ENCODE results near the gene LRIG1.

Gene LRIG1

GRCh38 chr3:66365080-66365479, 135.7 kb downstream of the LRIG1 start:
- Histone ChIP-seq H3K36me3 (ENCODE audit: control insufficient read depth, insufficient read depth, low read length) (no peaks in the 10 kb centered on the region), H3K27me3 (replicated peaks; ENCODE audit: control insufficient read depth, insufficient read depth, low read length) (no peaks in the 10 kb centered on the region), H3K4me3 (replicated peaks; ENCODE audit: low read depth, low read length) (no peak overlapping the region)
- no peak for DNase-seq (ENCODE audit: extremely low read depth, insufficient read length)
- no peak for TF ChIP-seq CTCF (IDR thresholded peaks at IDR 0.05; ENCODE audit: insufficient read depth, low read length, poor library complexity, severe bottlenecking)

- DNase-seq (ENCODE audit: extremely low read depth, insufficient read length), result no peak
- H3K27me3 ChIP-seq (replicated peaks; ENCODE audit: control insufficient read depth, insufficient read depth, low read length), result no peaks in the 10 kb centered on the region
- no peaks in the 10 kb centered on the region for H3K36me3 ChIP-seq (ENCODE audit: control insufficient read depth, insufficient read depth, low read length)
- TF ChIP-seq CTCF (IDR thresholded peaks at IDR 0.05; ENCODE audit: insufficient read depth, low read length, poor library complexity, severe bottlenecking), result no peak
- H3K4me3 ChIP-seq (replicated peaks; ENCODE audit: low read depth, low read length), result no peak overlapping the region
These were observed 137.7 kb downstream of the LRIG1 start for GRCh38 chr3:66363148-66363547.

GRCh38 chr3:66362541-66362941, 138.3 kb downstream of the LRIG1 start:
- DNase-seq (ENCODE audit: extremely low read depth, insufficient read length), result no peak
- Histone ChIP-seq H3K4me3 (replicated peaks; ENCODE audit: low read depth, low read length) (no peak overlapping the region), H3K27me3 (replicated peaks; ENCODE audit: control insufficient read depth, insufficient read depth, low read length) (no peaks in the 10 kb centered on the region), H3K36me3 (ENCODE audit: control insufficient read depth, insufficient read depth, low read length) (no peaks in the 10 kb centered on the region)
- TF ChIP-seq CTCF (IDR thresholded peaks at IDR 0.05; ENCODE audit: insufficient read depth, low read length, poor library complexity, severe bottlenecking), result no peak

GRCh38 chr3:66361356-66361755, 139.5 kb downstream of the LRIG1 start:
- no peaks in the 10 kb centered on the region for H3K36me3 ChIP-seq (ENCODE audit: control insufficient read depth, insufficient read depth, low read length)
- DNase-seq (ENCODE audit: extremely low read depth, insufficient read length), result no peak
- no peaks in the 10 kb centered on the region for H3K27me3 ChIP-seq (replicated peaks; ENCODE audit: control insufficient read depth, insufficient read depth, low read length)
- no peak overlapping the region for H3K4me3 ChIP-seq (replicated peaks; ENCODE audit: low read depth, low read length)
- no peak for TF ChIP-seq CTCF (IDR thresholded peaks at IDR 0.05; ENCODE audit: insufficient read depth, low read length, poor library complexity, severe bottlenecking)

GRCh38 chr3:66355997-66356396, 144.8 kb downstream of the LRIG1 start:
- no peaks in the 10 kb centered on the region for H3K27me3 ChIP-seq (replicated peaks; ENCODE audit: control insufficient read depth, insufficient read depth, low read length)
- no peak for DNase-seq (ENCODE audit: extremely low read depth, insufficient read length)
- no peak for TF ChIP-seq CTCF (IDR thresholded peaks at IDR 0.05; ENCODE audit: insufficient read depth, low read length, poor library complexity, severe bottlenecking)
- no peak overlapping the region for H3K4me3 ChIP-seq (replicated peaks; ENCODE audit: low read depth, low read length)
- H3K36me3 ChIP-seq (ENCODE audit: control insufficient read depth, insufficient read depth, low read length), result no peaks in the 10 kb centered on the region

- Histone ChIP-seq H3K4me3 (replicated peaks; ENCODE audit: low read depth, low read length) (no peak overlapping the region), H3K36me3 (ENCODE audit: control insufficient read depth, insufficient read depth, low read length) (no peaks in the 10 kb centered on the region), H3K27me3 (replicated peaks; ENCODE audit: control insufficient read depth, insufficient read depth, low read length) (no peaks in the 10 kb centered on the region)
- no peak for TF ChIP-seq CTCF (IDR thresholded peaks at IDR 0.05; ENCODE audit: insufficient read depth, low read length, poor library complexity, severe bottlenecking)
- no peak for DNase-seq (ENCODE audit: extremely low read depth, insufficient read length)
These were observed 145.4 kb downstream of the LRIG1 start for GRCh38 chr3:66355394-66355793.

All from GM06990 (cell line).